Keratinocyte (primary cell): ENCODE data around the gene COL4A6. TPM values are rescaled to one million over a fixed set of nuclear protein-coding genes. Genes with fewer than 3 reads are reported as not detected.

ENCODE experiments used
- DNase-seq: peaks from one replicate; pipeline ENCODE4 v3.0.0-alpha.2; 2011; ENCODE audit warnings: low read depth, missing footprints, low spot score
- FAIRE-seq: peaks from 2 replicates; lab custom pipeline; 2011; peaks lifted over from hg19 to GRCh38; lab: Jason Lieb, UNC
- H2AFZ ChIP-seq: 2 replicates; pipeline ENCODE4 v1.6.0; 2012; ENCODE audit warnings: low read length, control low read depth, inconsistent platforms; ENCODE audit not compliant: control insufficient read depth
- H3K27ac ChIP-seq: 2 replicates; pipeline ENCODE4 v1.5.1; 2011; ENCODE audit warnings: low read length; ENCODE audit not compliant: control insufficient read depth, insufficient read depth
- H3K27me3 ChIP-seq: 3 replicates; pipeline ENCODE4 v1.6.0; 2011; ENCODE audit warnings: low read length; ENCODE audit not compliant: control insufficient read depth, insufficient read depth; ENCODE audit errors: extremely low read depth
- H3K36me3 ChIP-seq, 2 experiments: 2 replicates in 1 of 2; 3 replicates in 1 of 2; pipeline ENCODE4 v1.5.1; 2011; ENCODE audit warnings: low read length in 2 of 2, mild to moderate bottlenecking in 1 of 2; ENCODE audit not compliant: control insufficient read depth in 2 of 2, insufficient read depth in 2 of 2; ENCODE audit errors: extremely low read depth in 1 of 2
- H3K4me1 ChIP-seq: 3 replicates; pipeline ENCODE4 v1.5.1; 2011; ENCODE audit warnings: low read length; ENCODE audit not compliant: control insufficient read depth, insufficient read depth; ENCODE audit errors: extremely low read depth
- H3K4me2 ChIP-seq: 3 replicates; pipeline ENCODE4 v1.6.0; 2011; ENCODE audit warnings: low read depth, low read length; ENCODE audit not compliant: control insufficient read depth, insufficient read depth; ENCODE audit errors: extremely low read depth
- H3K4me3 ChIP-seq, 3 experiments: fragments of 200-600 bp in 1 of 3; sonication (generic) in 1 of 3; 2 replicates in 2 of 3; 3 replicates in 1 of 3; pipeline ENCODE4 v1.5.1; 2011 to 2016; ENCODE audit warnings: low read length in 3 of 3, mild to moderate bottlenecking in 3 of 3, control low read depth in 2 of 3, inconsistent platforms in 1 of 3, low read depth in 1 of 3, mixed read lengths in 1 of 3, mixed run types in 1 of 3, moderate library complexity in 1 of 3; ENCODE audit not compliant: control insufficient read depth in 2 of 3, insufficient read depth in 2 of 3; ENCODE audit errors: extremely low read depth in 1 of 3
- H3K79me2 ChIP-seq: 2 replicates; pipeline ENCODE4 v1.6.0; 2012; ENCODE audit warnings: low read length; ENCODE audit not compliant: control insufficient read depth, insufficient read depth
- H3K9ac ChIP-seq: 3 replicates; pipeline ENCODE4 v1.6.0; 2011; ENCODE audit warnings: low read length; ENCODE audit not compliant: control insufficient read depth, insufficient read depth; ENCODE audit errors: extremely low read depth
- H3K9me1 ChIP-seq: 3 replicates; pipeline ENCODE4 v1.6.0; 2011; ENCODE audit warnings: low read length; ENCODE audit not compliant: control insufficient read depth, insufficient read depth; ENCODE audit errors: extremely low read depth
- H3K9me3 ChIP-seq: 2 replicates; pipeline ENCODE4 v1.5.1; 2012; ENCODE audit warnings: low read depth, low read length; ENCODE audit not compliant: control insufficient read depth
- H4K20me1 ChIP-seq: 3 replicates; pipeline ENCODE4 v1.6.0; 2011; ENCODE audit warnings: low read length; ENCODE audit not compliant: control insufficient read depth, insufficient read depth; ENCODE audit errors: extremely low read depth
- EZH2 ChIP-seq: IDR thresholded peaks from one replicate; pipeline ENCODE4 v1.6.1; 2012; ENCODE audit warnings: inconsistent platforms, mild to moderate bottlenecking, low read length, moderate library complexity
- dilution Hi-C: fragments of 300-500 bp; cut with MboI; formaldehyde crosslinking; loops from one replicate; pipeline ENCODE4 v1.7.0; 2020; ENCODE audit warnings: low sequenced_read_pairs; ENCODE audit not compliant: extremely low pct_ligation_motif_present
- polyA plus RNA-seq, 5 experiments: library from polyadenylated mRNA; depleted of rRNA in 3 of 5; stranded (reverse) in 3 of 5; stranded (forward) in 1 of 5; unstranded in 1 of 5; fragments of >200 nt; gene quantifications; 1 replicate in 1 of 5; 2 replicates in 3 of 5; 3 replicates in 1 of 5; pipeline versions ENCODE4 v1.2.1 to v1.2.3, GENCODE V29; 2011 to 2012; ENCODE audit warnings: missing spikeins in 2 of 5, low read depth in 1 of 5, low replicate concordance in 1 of 5
- TF ChIP-seq, protein P1 (sequence below), 3 experiments: IDR thresholded peaks in 1 of 3; conservative IDR thresholded peaks in 1 of 3; optimal IDR thresholded peaks in 1 of 3; 2 replicates in 2 of 3; 3 replicates in 1 of 3; pipeline versions ENCODE3 to v1.5.1; 2011; ENCODE audit warnings: low read length in 3 of 3, mild to moderate bottlenecking in 3 of 3, moderate library complexity in 2 of 3, control low read depth in 1 of 3, inconsistent platforms in 1 of 3; ENCODE audit not compliant: insufficient read depth in 2 of 3; ENCODE audit errors: extremely low read depth in 1 of 3

Gene COL4A6
- polyA plus RNA-seq, 1 donor (not counting 4 experiments of a cell fraction or from before 2014, with no cell fraction given): 18.8 TPM

DNA sequence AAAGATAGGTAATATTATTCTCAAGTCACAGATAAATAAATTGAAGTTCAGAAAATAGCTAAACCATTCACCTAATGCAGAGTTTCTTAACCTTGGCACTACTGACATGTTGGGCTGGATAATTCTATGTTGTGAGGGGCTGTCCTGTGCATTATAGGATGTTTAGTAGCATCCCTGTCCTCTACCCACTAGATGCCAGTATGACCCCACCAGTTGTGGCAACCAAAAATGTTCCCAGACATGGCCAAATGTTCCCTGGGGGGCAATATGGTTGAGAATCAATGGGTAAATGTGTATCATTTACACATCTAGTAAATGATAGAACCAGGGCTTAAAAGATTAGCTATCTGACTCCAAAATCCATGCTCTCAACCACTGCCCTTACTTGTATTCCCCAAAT, 140.9 kb downstream of the COL4A6 start:
- Histone ChIP-seq H3K9ac (no peak overlapping the region), H3K4me3 (no peak overlapping the region), H3K4me1 (peaks cover 14% of the 10 kb centered on the region), H2AFZ (no peak overlapping the region), H3K27me3 (peaks cover 9% of the 10 kb centered on the region), H3K9me3 (no peaks in the 10 kb centered on the region), H4K20me1 (no peaks in the 10 kb centered on the region), H3K27ac (no peak overlapping the region), H3K79me2 (no peaks in the 10 kb centered on the region), H3K4me2 (no peak overlapping the region), H3K36me3 (no peaks in the 10 kb centered on the region), H3K9me1 (no peaks in the 10 kb centered on the region)
- TF ChIP-seq, protein P1, sequence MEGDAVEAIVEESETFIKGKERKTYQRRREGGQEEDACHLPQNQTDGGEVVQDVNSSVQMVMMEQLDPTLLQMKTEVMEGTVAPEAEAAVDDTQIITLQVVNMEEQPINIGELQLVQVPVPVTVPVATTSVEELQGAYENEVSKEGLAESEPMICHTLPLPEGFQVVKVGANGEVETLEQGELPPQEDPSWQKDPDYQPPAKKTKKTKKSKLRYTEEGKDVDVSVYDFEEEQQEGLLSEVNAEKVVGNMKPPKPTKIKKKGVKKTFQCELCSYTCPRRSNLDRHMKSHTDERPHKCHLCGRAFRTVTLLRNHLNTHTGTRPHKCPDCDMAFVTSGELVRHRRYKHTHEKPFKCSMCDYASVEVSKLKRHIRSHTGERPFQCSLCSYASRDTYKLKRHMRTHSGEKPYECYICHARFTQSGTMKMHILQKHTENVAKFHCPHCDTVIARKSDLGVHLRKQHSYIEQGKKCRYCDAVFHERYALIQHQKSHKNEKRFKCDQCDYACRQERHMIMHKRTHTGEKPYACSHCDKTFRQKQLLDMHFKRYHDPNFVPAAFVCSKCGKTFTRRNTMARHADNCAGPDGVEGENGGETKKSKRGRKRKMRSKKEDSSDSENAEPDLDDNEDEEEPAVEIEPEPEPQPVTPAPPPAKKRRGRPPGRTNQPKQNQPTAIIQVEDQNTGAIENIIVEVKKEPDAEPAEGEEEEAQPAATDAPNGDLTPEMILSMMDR (optimal IDR thresholded peaks at IDR 0.05 in 1 of 3, IDR thresholded peaks at IDR 0.05 in 1 of 3, conservative IDR thresholded peaks at IDR 0.05 in 1 of 3; ENCODE audit: extremely low read depth in 1 of 3, insufficient read depth in 2 of 3, low read length in 3 of 3): peak in 1 of 3 experiments; percentile 28
- no peak for TF ChIP-seq EZH2
- no peak for FAIRE-seq
- DNase-seq: no peak
- dilution Hi-C loops: no loop called here

DNA sequence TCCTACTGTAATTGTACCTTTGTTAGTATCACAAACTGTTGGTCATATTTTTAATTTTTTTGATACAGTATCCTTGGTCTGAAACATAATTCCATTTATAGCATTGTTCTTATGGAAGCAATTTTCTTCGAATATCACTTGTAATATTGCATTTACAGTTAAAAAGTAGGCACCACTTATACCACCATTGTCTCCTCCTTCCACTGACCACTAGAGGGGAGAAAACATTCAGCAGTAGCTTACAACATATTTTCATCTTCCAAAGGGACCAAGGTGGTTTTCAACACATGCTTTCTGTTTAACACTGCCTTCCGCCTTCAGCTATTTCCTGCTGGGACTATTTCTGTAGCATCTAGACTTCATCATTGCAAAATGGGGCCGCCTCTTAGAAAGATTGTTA, 146.2 kb downstream of the COL4A6 start:
- dilution Hi-C loops: no loop called here
- peaks cover 3% of the 10 kb centered on the region for H3K27me3 ChIP-seq
- no peak overlapping the region for H3K27ac ChIP-seq
- H3K4me1 ChIP-seq: no peaks in the 10 kb centered on the region
- no peaks in the 10 kb centered on the region for H4K20me1 ChIP-seq
- no peak overlapping the region for H2AFZ ChIP-seq
- no peaks in the 10 kb centered on the region for H3K36me3 ChIP-seq
- H3K79me2 ChIP-seq: no peaks in the 10 kb centered on the region
- TF ChIP-seq, protein P1 (optimal IDR thresholded peaks at IDR 0.05 in 1 of 3, IDR thresholded peaks at IDR 0.05 in 1 of 3, conservative IDR thresholded peaks at IDR 0.05 in 1 of 3; ENCODE audit: extremely low read depth in 1 of 3, insufficient read depth in 2 of 3, low read length in 3 of 3): no peak
- no peak for TF ChIP-seq EZH2
- H3K4me3 ChIP-seq: no peak overlapping the region
- no peak overlapping the region for H3K4me2 ChIP-seq
- FAIRE-seq (no peak), DNase-seq (no peak)
- peaks cover 3% of the 10 kb centered on the region for H3K9me3 ChIP-seq
- H3K9me1 ChIP-seq: no peaks in the 10 kb centered on the region
- H3K9ac ChIP-seq: no peak overlapping the region
